IMR-90 (cell line): ENCODE measurements around the gene BLOC1S4. TPM values are rescaled to one million over a fixed set of nuclear protein-coding genes. Genes with fewer than 3 reads are reported as not detected.

Source experiments
- ATAC-seq: fragments of 200-7000 bp; cut with Tn5 transposase; 2 replicates; pipeline ENCODE4 v1.9.1; 2020; ENCODE audit warnings: low read depth, mild to moderate bottlenecking, moderate library complexity
- BruUV-seq: library from RNA; stranded (reverse); fragments of 400-500 nt; replicated peaks from 2 replicates; lab custom pipeline; 2021; lab: Mats Ljungman, UMichigan
- CTCF ChIA-PET: fragments of 300-600 bp; formaldehyde crosslinking; extraction: SDS; loops from one replicate; lab custom pipeline; 2021; ENCODE audit warnings: antibody characterized with exemption; lab: Yijun Ruan, JAX
- POLR2A ChIA-PET: fragments of 300-600 bp; sonication (Branson Sonifier 250); formaldehyde crosslinking; loops from one replicate; lab custom pipeline; 2022; ENCODE audit warnings: antibody characterized with exemption; ENCODE audit not compliant: unreplicated experiment; lab: Charles Lee
- DNase-seq: peaks from one replicate; pipeline ENCODE4 v3.0.0; 2013
- H2AFZ ChIP-seq: replicated peaks from 2 replicates; pipeline ENCODE3; 2013; ENCODE audit warnings: low read length, mild to moderate bottlenecking; ENCODE audit not compliant: poor library complexity
- H2AK5ac ChIP-seq: 2 replicates; pipeline ENCODE4 v1.6.1; 2013; ENCODE audit warnings: low read depth, low read length, inconsistent platforms
- H2AK9ac ChIP-seq: replicated peaks from 2 replicates; pipeline ENCODE3; 2013; ENCODE audit warnings: mild to moderate bottlenecking, low read depth, low read length, moderate library complexity; ENCODE audit not compliant: poor library complexity
- H2BK120ac ChIP-seq: 2 replicates; pipeline ENCODE4 v1.6.1; 2013; ENCODE audit warnings: low read depth, low read length, inconsistent platforms
- H2BK15ac ChIP-seq: 3 replicates; pipeline ENCODE4 v1.6.1; 2013; ENCODE audit warnings: low read depth, low read length, inconsistent platforms
- H2BK20ac ChIP-seq: 2 replicates; pipeline ENCODE4 v1.6.1; 2013; ENCODE audit warnings: low read depth, mild to moderate bottlenecking, inconsistent platforms, low read length, moderate library complexity
- H2BK5ac ChIP-seq: 2 replicates; pipeline ENCODE4 v1.6.1; 2013; ENCODE audit warnings: mild to moderate bottlenecking, low read depth, low read length, inconsistent platforms; ENCODE audit not compliant: poor library complexity, severe bottlenecking
- H3K14ac ChIP-seq: replicated peaks from 2 replicates; pipeline ENCODE4 v1.6.1; 2013; ENCODE audit warnings: low read depth, low read length, inconsistent platforms
- H3K18ac ChIP-seq: 2 replicates; pipeline ENCODE4 v1.6.1; 2013; ENCODE audit warnings: low read depth, low read length, control low read depth
- H3K23ac ChIP-seq: 2 replicates; pipeline ENCODE4 v1.6.1; 2013; ENCODE audit warnings: low read depth, low read length, inconsistent platforms
- H3K27ac ChIP-seq: 2 replicates; pipeline ENCODE4 v1.5.1; 2013; ENCODE audit warnings: mild to moderate bottlenecking, control low read depth, low read length; ENCODE audit not compliant: insufficient read depth
- H3K27me3 ChIP-seq: 2 replicates; pipeline ENCODE4 v1.6.1; 2013; ENCODE audit warnings: low read length; ENCODE audit not compliant: control insufficient read depth, insufficient read depth
- H3K36me3 ChIP-seq: 2 replicates; pipeline ENCODE4 v1.6.1; 2013; ENCODE audit warnings: low read length, mixed read lengths; ENCODE audit not compliant: control insufficient read depth, insufficient read depth
- H3K4ac ChIP-seq: 2 replicates; pipeline ENCODE4 v1.6.1; 2013; ENCODE audit warnings: low read depth, low read length, inconsistent platforms
- H3K4me1 ChIP-seq: 2 replicates; pipeline ENCODE4 v1.6.1; 2013; ENCODE audit warnings: low read length, mixed read lengths; ENCODE audit not compliant: control insufficient read depth, insufficient read depth
- H3K4me2 ChIP-seq: 2 replicates; pipeline ENCODE4 v1.6.1; 2013; ENCODE audit warnings: low read depth, mild to moderate bottlenecking, control low read depth, low read length, moderate library complexity
- H3K4me3 ChIP-seq: 2 replicates; pipeline ENCODE4 v1.5.1; 2013; ENCODE audit warnings: low read depth, mild to moderate bottlenecking, control low read depth, low read length, moderate library complexity; ENCODE audit not compliant: insufficient read depth
- H3K56ac ChIP-seq: 2 replicates; pipeline ENCODE4 v1.6.1; 2013; ENCODE audit warnings: low read length, inconsistent platforms; ENCODE audit not compliant: insufficient read depth; ENCODE audit errors: extremely low read depth
- H3K79me1 ChIP-seq, 2 experiments: 2 replicates each; pipeline ENCODE4 v1.6.1; 2013; ENCODE audit warnings: low read length in 2 of 2, inconsistent platforms in 1 of 2, low read depth in 1 of 2
- H3K9ac ChIP-seq: 2 replicates; pipeline ENCODE4 v1.6.1; 2013; ENCODE audit warnings: low read depth, low read length, control low read depth
- H3K9me1 ChIP-seq: 2 replicates; pipeline ENCODE4 v1.6.1; 2013; ENCODE audit warnings: low read length, inconsistent platforms; ENCODE audit not compliant: insufficient read depth
- H3K9me3 ChIP-seq: 2 replicates; pipeline ENCODE4 v1.6.1; 2013; ENCODE audit warnings: low read length; ENCODE audit not compliant: control insufficient read depth, insufficient read depth
- H4K20me1 ChIP-seq: 2 replicates; pipeline ENCODE4 v1.6.1; 2013; ENCODE audit warnings: low read length, inconsistent platforms; ENCODE audit not compliant: insufficient read depth
- H4K5ac ChIP-seq: 2 replicates; pipeline ENCODE4 v1.6.1; 2013; ENCODE audit warnings: mild to moderate bottlenecking, low read depth, low read length, control low read depth
- H4K8ac ChIP-seq, 2 experiments: 2 replicates each; pipeline ENCODE4 v1.6.1; 2013; ENCODE audit warnings: low read depth in 2 of 2, low read length in 2 of 2, control low read depth in 1 of 2, inconsistent platforms in 1 of 2
- H4K91ac ChIP-seq: 2 replicates; pipeline ENCODE4 v1.6.1; 2013; ENCODE audit warnings: low read depth, low read length, inconsistent platforms; ENCODE audit not compliant: insufficient read depth
- BHLHE40 ChIP-seq: fragments of 150-350 bp; IDR thresholded peaks from 2 replicates; pipeline ENCODE4 v1.6.1; 2016; ENCODE audit warnings: mild to moderate bottlenecking, low read depth, low read length
- FOS ChIP-seq: fragments of 150-350 bp; IDR thresholded peaks from 2 replicates; pipeline ENCODE4 v1.6.1; 2016; ENCODE audit warnings: low read depth, low read length
- MAZ ChIP-seq: IDR thresholded peaks from 2 replicates; pipeline ENCODE4 v1.6.1; 2012; ENCODE audit warnings: low read depth, mild to moderate bottlenecking, low read length, improper control_type of control experiment, moderate library complexity, borderline replicate concordance
- MXI1 ChIP-seq: IDR thresholded peaks from 2 replicates; pipeline ENCODE4 v1.6.1; 2012; ENCODE audit warnings: low read depth, mild to moderate bottlenecking, low read length, moderate library complexity, borderline replicate concordance
- POLR2A ChIP-seq: IDR thresholded peaks from 2 replicates; pipeline ENCODE4 v1.6.1; 2012; ENCODE audit warnings: mild to moderate bottlenecking, low read depth, low read length
- WGBS, 2 experiments: methylation state at CpG; one replicate each; pipeline versions ENCODE4 v1.1.5 to v1.1.7; 2013; ENCODE audit warnings: missing lambda C conversion rate in 2 of 2; ENCODE audit not compliant: insufficient read length in 1 of 2; ENCODE audit errors: extremely low coverage in 2 of 2; 5-methylcytosine and 5-hydroxymethylcytosine counted together
- dilution Hi-C: fragments of 300-500 bp; cut with HindIII; formaldehyde crosslinking; loops from one replicate; pipeline ENCODE4 v1.14.3; 2018; ENCODE audit warnings: low sequenced_read_pairs; ENCODE audit not compliant: unreplicated experiment
- in situ Hi-C: fragments of 300-500 bp; cut with MboI; formaldehyde crosslinking; loops from 3 replicates; pipeline ENCODE4 v1.14.3; 2019; ENCODE audit warnings: low sequenced_read_pairs, inconsistent platforms, mixed read lengths
- intact Hi-C: fragments of 100-400 bp; cut with micrococcal nuclease; formaldehyde crosslinking; loops from 2 replicates; pipeline ENCODE4 v1.10.0; 2022
- polyA plus RNA-seq, 3 experiments: library from polyadenylated mRNA; depleted of rRNA; stranded (reverse); fragments of >200 nt; gene quantifications; 2 replicates each; pipeline ENCODE4 v1.2.3, GENCODE V29; 2012; ENCODE audit warnings: low replicate concordance in 1 of 3
- total RNA-seq: library from RNA; depleted of rRNA; stranded (reverse); fragments of >200 nt; gene quantifications from 2 replicates; pipeline ENCODE4 v1.2.3, GENCODE V29; 2012
- TF ChIP-seq, protein P1 (sequence below): fragments of 150-350 bp; IDR thresholded peaks from 2 replicates; pipeline ENCODE4 v1.6.1; 2017; ENCODE audit warnings: mild to moderate bottlenecking, antibody characterized with exemption, low read length, low read depth

Gene BLOC1S4
- total and polyA plus RNA-seq, 2 of the 4 experiments (the other 2 are of a cell fraction): 8.8 to 22.1 TPM

DNA sequence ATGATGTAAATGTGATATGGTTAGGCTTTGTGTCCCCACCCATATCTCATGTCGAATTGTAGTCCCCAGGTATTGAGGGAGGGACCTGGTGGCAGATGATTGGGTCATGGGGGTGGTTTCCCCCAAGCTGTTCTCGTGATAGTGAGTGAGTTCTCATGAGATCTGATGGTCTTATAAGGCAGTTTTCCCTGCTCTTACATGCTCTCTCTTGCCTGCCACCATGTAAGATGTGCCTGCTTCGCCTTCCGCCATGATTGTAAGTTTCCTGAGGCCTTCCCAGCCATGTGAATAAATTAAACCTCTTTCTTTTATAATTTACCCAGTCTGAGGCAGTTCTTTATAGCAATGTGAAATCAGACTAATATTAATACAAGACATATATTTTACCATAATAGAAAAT, 23.9 kb downstream of the BLOC1S4 start:
- in situ Hi-C loops: no loop called here
- ATAC-seq: no peak

More for the DNA sequence above, 23.9 kb downstream of the BLOC1S4 start:
- Histone ChIP-seq H2BK20ac (no peak overlapping the region), H3K14ac (no peak overlapping the region), H4K5ac (no peak overlapping the region), H3K4me3 (no peak overlapping the region), H3K4me1 (no peaks in the 10 kb centered on the region), H3K18ac (no peak overlapping the region), H2BK15ac (no peak overlapping the region), H2AFZ (no peak overlapping the region), H3K79me1 (no peaks in the 10 kb centered on the region), H3K23ac (no peak overlapping the region), H3K56ac (no peak overlapping the region), H4K91ac (no peak overlapping the region), H3K9me1 (no peaks in the 10 kb centered on the region), H3K9ac (no peak overlapping the region), H3K27ac (no peak overlapping the region), H2BK120ac (no peak overlapping the region), H3K9me3 (peaks cover 3% of the 10 kb centered on the region; the same call in 1 of the 2 replicates), H2AK9ac (no peak overlapping the region), H4K20me1 (no peaks in the 10 kb centered on the region), H3K4me2 (no peak overlapping the region), H3K27me3 (peaks cover 5% of the 10 kb centered on the region), H4K8ac (no peak overlapping the region), H3K4ac (no peak overlapping the region), H2AK5ac (no peak overlapping the region), H3K36me3 (no peaks in the 10 kb centered on the region), H2BK5ac (no peak overlapping the region)
- intact Hi-C loops: no loop called here
- POLR2A ChIA-PET: no interaction called here
- TF ChIP-seq POLR2A (no peak), FOS (no peak), MXI1 (no peak), BHLHE40 (no peak), MAZ (no peak)
- TF ChIP-seq, protein P1, sequence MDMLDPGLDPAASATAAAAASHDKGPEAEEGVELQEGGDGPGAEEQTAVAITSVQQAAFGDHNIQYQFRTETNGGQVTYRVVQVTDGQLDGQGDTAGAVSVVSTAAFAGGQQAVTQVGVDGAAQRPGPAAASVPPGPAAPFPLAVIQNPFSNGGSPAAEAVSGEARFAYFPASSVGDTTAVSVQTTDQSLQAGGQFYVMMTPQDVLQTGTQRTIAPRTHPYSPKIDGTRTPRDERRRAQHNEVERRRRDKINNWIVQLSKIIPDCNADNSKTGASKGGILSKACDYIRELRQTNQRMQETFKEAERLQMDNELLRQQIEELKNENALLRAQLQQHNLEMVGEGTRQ: no peak
- DNase-seq: no peak
- dilution Hi-C loops: no loop called here
- CTCF ChIA-PET: interaction anchor here (0.9 kb wide), 1 partner anchor 44 kb away, joined by 3 read pairs; no protein-coding TSS in a partner anchor
- no TSS peak for BruUV-seq
- no CpG with 5 or more reads among the region's 4 CpGs for WGBS, 2 experiments
